KMS-11 (cell line): ENCODE results near the gene FAM222B.
"Not testable (repeated sequence)": the region's sequence is repeated elsewhere in the genome, so short reads cannot be mapped to it uniquely, and the experiment has no call there.

Source experiments
- H2AFZ ChIP-seq: fragments of 200-600 bp; sonication (generic); 2 replicates; pipeline ENCODE4 v1.6.1; 2016; ENCODE audit warnings: antibody characterized with exemption, mixed run types, low read depth
- H3K27ac ChIP-seq: fragments of 200-600 bp; sonication (generic); 2 replicates; pipeline ENCODE4 v1.6.1; 2016; ENCODE audit warnings: mild to moderate bottlenecking, mixed run types
- H3K27me3 ChIP-seq: fragments of 200-600 bp; sonication (generic); 2 replicates; pipeline ENCODE4 v1.6.1; 2017; ENCODE audit warnings: mild to moderate bottlenecking, low read depth, mixed run types, moderate library complexity; ENCODE audit not compliant: insufficient read depth
- H3K36me3 ChIP-seq: fragments of 200-600 bp; sonication (generic); 2 replicates; pipeline ENCODE4 v1.6.1; 2017; ENCODE audit warnings: mild to moderate bottlenecking, mixed run types; ENCODE audit not compliant: insufficient read depth
- H3K4me1 ChIP-seq: fragments of 200-600 bp; sonication (generic); 2 replicates; pipeline ENCODE4 v1.6.1; 2016; ENCODE audit warnings: mild to moderate bottlenecking, low read depth, mixed run types; ENCODE audit not compliant: poor library complexity, severe bottlenecking
- H3K4me2 ChIP-seq: fragments of 200-600 bp; sonication (generic); 2 replicates; pipeline ENCODE4 v1.7.0; 2016; ENCODE audit warnings: mild to moderate bottlenecking, mixed run types
- H3K4me3 ChIP-seq: fragments of 200-600 bp; sonication (generic); IDR thresholded peaks from 2 replicates; pipeline ENCODE4 v1.6.1; 2017; ENCODE audit warnings: low read depth, low read length, mixed read lengths; ENCODE audit not compliant: insufficient read depth
- H3K79me2 ChIP-seq: fragments of 200-600 bp; sonication (generic); 2 replicates; pipeline ENCODE4 v1.6.1; 2016; ENCODE audit warnings: low read depth, mixed run types; ENCODE audit not compliant: insufficient read depth
- H3K9ac ChIP-seq: fragments of 200-600 bp; sonication (generic); 2 replicates; pipeline ENCODE4 v1.6.1; 2016; ENCODE audit warnings: mild to moderate bottlenecking, mixed run types
- H4K20me1 ChIP-seq: fragments of 200-600 bp; sonication (generic); 2 replicates; pipeline ENCODE4 v1.6.1; 2016; ENCODE audit warnings: mild to moderate bottlenecking, mixed run types; ENCODE audit not compliant: insufficient read depth
- TF ChIP-seq, protein P1 (sequence below): fragments of 200-600 bp; sonication (generic); conservative IDR thresholded peaks from 2 replicates; pipeline ENCODE4 v1.6.1; 2017; ENCODE audit warnings: low read depth, mild to moderate bottlenecking, antibody characterized with exemption, low read length, moderate library complexity, mixed read lengths

Gene FAM222B

DNA sequence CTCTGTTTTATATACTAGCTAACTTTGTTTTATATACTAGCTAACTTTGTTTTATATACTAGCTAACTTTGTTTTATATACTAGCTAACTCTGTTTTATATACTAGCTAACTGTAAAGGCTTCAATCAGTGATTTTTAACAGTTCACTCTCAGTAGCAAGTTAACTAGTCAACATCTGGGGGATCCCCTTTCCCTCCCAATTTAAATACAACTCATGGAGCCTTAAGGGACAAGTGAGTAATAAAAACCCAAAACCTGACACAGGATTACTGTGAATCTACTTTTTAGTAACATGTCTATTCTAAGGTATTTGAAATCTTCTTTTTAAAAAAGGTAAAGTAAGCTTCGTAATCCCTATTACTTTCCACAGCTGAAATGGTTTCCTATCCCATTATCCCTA lies 32.2 kb downstream of the FAM222B start:
- no peak overlapping the region for H3K4me2 ChIP-seq
- H3K36me3 ChIP-seq: no peaks in the 10 kb centered on the region
- peaks cover 40% of the 10 kb centered on the region for H3K4me1 ChIP-seq
- no peak overlapping the region for H3K4me3 ChIP-seq
- no peak overlapping the region for H3K27ac ChIP-seq
- no peaks in the 10 kb centered on the region for H3K27me3 ChIP-seq
- TF ChIP-seq, protein P1, sequence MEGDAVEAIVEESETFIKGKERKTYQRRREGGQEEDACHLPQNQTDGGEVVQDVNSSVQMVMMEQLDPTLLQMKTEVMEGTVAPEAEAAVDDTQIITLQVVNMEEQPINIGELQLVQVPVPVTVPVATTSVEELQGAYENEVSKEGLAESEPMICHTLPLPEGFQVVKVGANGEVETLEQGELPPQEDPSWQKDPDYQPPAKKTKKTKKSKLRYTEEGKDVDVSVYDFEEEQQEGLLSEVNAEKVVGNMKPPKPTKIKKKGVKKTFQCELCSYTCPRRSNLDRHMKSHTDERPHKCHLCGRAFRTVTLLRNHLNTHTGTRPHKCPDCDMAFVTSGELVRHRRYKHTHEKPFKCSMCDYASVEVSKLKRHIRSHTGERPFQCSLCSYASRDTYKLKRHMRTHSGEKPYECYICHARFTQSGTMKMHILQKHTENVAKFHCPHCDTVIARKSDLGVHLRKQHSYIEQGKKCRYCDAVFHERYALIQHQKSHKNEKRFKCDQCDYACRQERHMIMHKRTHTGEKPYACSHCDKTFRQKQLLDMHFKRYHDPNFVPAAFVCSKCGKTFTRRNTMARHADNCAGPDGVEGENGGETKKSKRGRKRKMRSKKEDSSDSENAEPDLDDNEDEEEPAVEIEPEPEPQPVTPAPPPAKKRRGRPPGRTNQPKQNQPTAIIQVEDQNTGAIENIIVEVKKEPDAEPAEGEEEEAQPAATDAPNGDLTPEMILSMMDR: no peak
- no peak overlapping the region for H3K9ac ChIP-seq
- H4K20me1 ChIP-seq: no peaks in the 10 kb centered on the region
- H3K79me2 ChIP-seq: peaks cover 27% of the 10 kb centered on the region; the same call in 1 of the 2 replicates
- H2AFZ ChIP-seq: no peak overlapping the region

DNA sequence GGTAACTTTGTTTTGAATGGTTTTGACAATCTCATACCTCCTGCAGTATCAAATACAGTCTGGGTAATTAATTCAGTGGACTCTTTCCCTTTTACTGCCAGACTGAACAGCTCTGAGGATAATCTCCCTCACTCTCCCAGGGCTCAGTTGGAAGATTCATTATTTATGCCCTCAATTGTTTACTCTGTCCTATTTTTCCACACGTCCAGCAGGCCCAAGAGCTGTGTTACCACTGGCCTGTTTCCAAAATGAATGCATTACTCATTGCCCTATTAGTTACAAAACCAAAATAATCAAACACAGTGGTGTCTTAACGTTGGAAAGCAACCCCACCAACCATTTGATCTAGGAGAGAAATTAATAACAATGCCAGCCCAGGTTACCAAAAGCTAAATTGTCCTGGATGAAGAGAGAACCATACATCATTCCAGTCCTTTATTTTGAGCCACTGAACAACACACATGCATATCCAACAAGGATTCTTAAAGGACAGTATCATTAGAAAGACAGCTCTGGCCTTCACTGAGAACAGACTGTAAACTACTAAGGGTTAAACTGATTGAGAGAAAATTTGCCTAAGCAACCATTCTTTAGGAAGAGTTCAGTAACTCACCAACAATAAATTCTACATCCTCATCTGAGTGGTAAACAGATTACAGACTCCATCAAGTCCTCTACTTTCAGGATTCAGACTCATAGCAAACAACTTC lies 34.5 kb downstream of the FAM222B start:
- Histone ChIP-seq H3K36me3 (no peaks in the 10 kb centered on the region), H3K4me3 (no peak overlapping the region), H3K27ac (peak overlapping the region; percentile 12; the same call in 1 of the 2 replicates), H3K4me1 (peaks cover 36% of the 10 kb centered on the region), H4K20me1 (no peaks in the 10 kb centered on the region), H3K9ac (no peak overlapping the region), H3K27me3 (no peaks in the 10 kb centered on the region), H2AFZ (no peak overlapping the region), H3K79me2 (peaks cover 28% of the 10 kb centered on the region; the same call in 1 of the 2 replicates), H3K4me2 (peak overlapping the region; percentile 55; the same call in 1 of the 2 replicates)
- TF ChIP-seq, protein P1: no peak

DNA sequence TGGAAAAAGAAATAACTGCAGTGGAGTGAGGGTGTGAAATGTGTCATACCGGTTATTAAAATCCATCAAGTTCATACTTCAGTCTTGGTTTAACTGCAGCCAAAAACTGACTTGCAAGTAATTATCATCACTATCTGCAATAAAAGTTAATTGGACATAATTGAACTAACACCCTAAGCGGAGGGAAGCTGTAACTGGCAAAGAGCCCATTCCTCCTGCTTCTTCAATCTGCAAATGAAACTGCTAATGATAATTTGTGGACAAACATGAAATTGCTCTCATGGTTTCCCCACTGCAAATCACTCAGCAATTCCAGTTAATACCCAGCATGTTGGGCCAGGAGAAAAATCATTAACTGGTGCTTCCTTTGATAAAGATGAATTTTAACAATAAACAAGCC lies 46.5 kb downstream of the FAM222B start:
- H2AFZ ChIP-seq: no peak overlapping the region
- no peak overlapping the region for H3K27ac ChIP-seq
- H3K9ac ChIP-seq: no peak overlapping the region
- H3K27me3 ChIP-seq: no peaks in the 10 kb centered on the region
- H3K4me3 ChIP-seq: no peak overlapping the region
- no peaks in the 10 kb centered on the region for H3K36me3 ChIP-seq
- H4K20me1 ChIP-seq: no peaks in the 10 kb centered on the region
- H3K4me1 ChIP-seq: peaks cover 6% of the 10 kb centered on the region
- TF ChIP-seq, protein P1: no peak
- no peak overlapping the region for H3K4me2 ChIP-seq
- no peaks in the 10 kb centered on the region; the same call in 1 of the 2 replicates for H3K79me2 ChIP-seq

DNA sequence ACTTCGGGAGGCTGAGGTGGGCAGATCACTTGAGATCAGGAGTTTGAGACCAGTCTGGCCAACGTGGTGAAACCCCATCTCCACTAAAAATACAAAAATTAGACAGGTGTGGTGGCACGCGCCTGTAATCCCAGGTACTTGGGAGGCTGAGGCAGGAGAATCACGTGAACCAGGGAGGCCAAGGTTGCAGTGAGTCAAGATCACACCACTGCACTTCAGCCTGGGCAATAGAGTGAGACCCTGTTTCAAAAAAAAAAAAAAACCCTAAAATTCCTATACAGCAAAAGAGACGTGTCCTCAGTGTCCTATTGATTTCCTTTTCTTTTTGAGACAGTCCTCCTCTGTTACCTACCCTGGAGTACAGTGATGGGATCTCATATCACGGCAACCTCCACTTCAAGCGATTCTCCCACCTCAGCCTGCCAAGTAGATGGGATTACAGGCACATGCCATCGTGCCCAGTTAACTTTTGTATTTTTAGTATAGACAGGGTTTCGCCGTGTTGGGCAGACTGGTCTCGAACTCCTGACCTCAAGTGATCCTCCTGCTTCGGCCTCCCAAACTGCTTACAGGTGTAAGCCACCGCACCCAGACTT lies 47.6 kb downstream of the FAM222B start:
- not testable (repeated sequence) for H3K4me3 ChIP-seq, H3K36me3 ChIP-seq, H3K79me2 ChIP-seq, H2AFZ ChIP-seq, H4K20me1 ChIP-seq, H3K9ac ChIP-seq, H3K27me3 ChIP-seq, H3K4me1 ChIP-seq, H3K27ac ChIP-seq, H3K4me2 ChIP-seq
